ENCODE measurements around the gene EEF1AKMT4. TPM values are rescaled to one million over a fixed set of nuclear protein-coding genes. Genes with fewer than 3 reads are reported as not detected.

The EEF1AKMT4 gene
- total and polyA plus RNA-seq, 2 of the 4 experiments (the other 2 are of a cell fraction): 2.9 to 3.6 TPM

DNA sequence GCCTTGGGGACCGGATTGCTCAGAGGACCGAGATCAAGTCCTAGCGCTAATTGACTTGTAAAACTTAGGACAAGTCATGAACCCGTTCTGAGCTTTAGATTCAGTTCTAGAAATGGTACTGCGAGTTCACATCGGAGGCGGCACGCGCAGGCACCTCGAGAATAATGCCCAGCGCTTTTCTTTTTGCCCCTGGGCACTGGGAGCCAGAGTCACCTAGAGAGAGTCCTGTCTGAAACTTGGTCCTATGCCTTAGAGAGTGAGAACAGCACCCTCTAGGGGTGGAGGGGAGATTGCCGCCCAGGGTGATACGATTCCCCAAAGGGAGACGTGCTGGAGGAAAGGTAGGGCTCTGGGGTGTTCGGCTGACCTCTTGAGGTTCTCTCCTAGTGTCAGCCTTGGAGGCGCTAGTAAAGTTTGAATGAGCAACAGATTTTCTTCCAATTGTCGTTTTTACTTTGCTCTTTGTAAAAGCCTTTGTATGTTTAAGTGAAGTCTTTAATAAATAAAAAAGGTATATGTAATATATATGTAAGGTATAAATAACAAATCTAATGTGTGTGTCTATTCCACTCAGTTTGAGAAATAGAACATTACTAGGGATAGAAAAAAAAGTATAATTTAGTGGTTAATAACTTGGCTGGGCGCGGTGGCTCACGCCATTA is 826 bp downstream of the EEF1AKMT4 start:
- Histone ChIP-seq H3K27me3 (ENCODE audit: control insufficient read depth, insufficient read depth, low read length) (no peaks in the 10 kb centered on the region), H2BK5ac (ENCODE audit: low read depth, low read length, poor library complexity, severe bottlenecking) (no peak overlapping the region), H4K5ac (ENCODE audit: low read depth, low read length) (no peak overlapping the region), H3K18ac (ENCODE audit: low read depth, low read length) (no peak overlapping the region), H2BK15ac (ENCODE audit: low read depth, low read length) (no peak overlapping the region), H3K27ac (ENCODE audit: insufficient read depth, low read length) (no peak overlapping the region; the same call in 1 of the 2 replicates), H2AK5ac (ENCODE audit: low read depth, low read length) (no peak overlapping the region), H2BK120ac (ENCODE audit: low read depth, low read length) (no peak overlapping the region), H3K36me3 (ENCODE audit: control insufficient read depth, insufficient read depth, low read length) (peaks cover 4% of the 10 kb centered on the region; the same call in 1 of the 2 replicates), H3K4me2 (ENCODE audit: low read depth, low read length) (peak overlapping the region; percentile 93), H2AK9ac (replicated peaks; ENCODE audit: low read depth, low read length, poor library complexity) (peak overlapping the region; percentile 38), H3K9ac (ENCODE audit: low read depth, low read length) (peak overlapping the region; percentile 57; the same call in 1 of the 2 replicates), H3K4me1 (ENCODE audit: control insufficient read depth, insufficient read depth, low read length) (no peaks in the 10 kb centered on the region; the same call in 1 of the 2 replicates), H2BK20ac (ENCODE audit: low read depth, low read length) (no peak overlapping the region), H3K79me1 (ENCODE audit: low read depth in 1 of 2, low read length in 2 of 2) (peaks cover 7 to 21% of the 10 kb centered on the region in 2 experiments), H3K23ac (ENCODE audit: low read depth, low read length) (peak overlapping the region; percentile 65; the same call in 1 of the 2 replicates), H3K9me1 (ENCODE audit: insufficient read depth, low read length) (no peaks in the 10 kb centered on the region), H3K14ac (replicated peaks; ENCODE audit: low read depth, low read length) (peak overlapping the region; percentile 15; the same call in 1 of the 2 replicates), H4K91ac (ENCODE audit: insufficient read depth, low read depth, low read length) (no peak overlapping the region), H3K56ac (ENCODE audit: extremely low read depth, insufficient read depth, low read length) (no peak overlapping the region), H4K20me1 (ENCODE audit: insufficient read depth, low read length) (no peaks in the 10 kb centered on the region; the same call in 1 of the 2 replicates), H3K4ac (ENCODE audit: low read depth, low read length) (no peak overlapping the region), H3K9me3 (ENCODE audit: control insufficient read depth, insufficient read depth, low read length) (no peaks in the 10 kb centered on the region), H3K4me3 (ENCODE audit: insufficient read depth, low read depth, low read length) (peak overlapping the region; percentile 97), H4K8ac (ENCODE audit: low read depth in 2 of 2, low read length in 2 of 2) (no peak overlapping the region; a peak in 1 of 4 replicates), H2AFZ (replicated peaks; ENCODE audit: low read length, poor library complexity) (peak overlapping the region; percentile 99)
- POLR2A ChIA-PET (ENCODE audit: unreplicated experiment): no interaction called here
- intact Hi-C loops (cut with micrococcal nuclease) (loop anchor here (5.0 to 10.0 kb wide), 2 partner anchors 103 to 235 kb away; partner anchors contain the start of gene ABCC5), in situ Hi-C loops (cut with MboI; ENCODE audit: low sequenced_read_pairs) (loop anchor here (10.0 to 25.0 kb wide), 2 partner anchors 355 to 788 kb away; no protein-coding TSS in a partner anchor), dilution Hi-C loops (cut with HindIII; ENCODE audit: low sequenced_read_pairs, unreplicated experiment) (no loop called here)
- DNase-seq (peak; percentile 83), ATAC-seq (ENCODE audit: low read depth) (peak; percentile 65)
- BruUV-seq (replicated peaks): no TSS peak
- CTCF ChIA-PET: interaction anchor here (0.7 to 1.2 kb wide), 5 partner anchors 8 to 73 kb away, joined by 3 to 5 read pairs (median 4); no protein-coding TSS in a partner anchor
- WGBS, 2 experiments (ENCODE audit: extremely low coverage in 2 of 2, insufficient read length in 1 of 2): 2% methylated on average over 10 of the region's 20 CpGs; no CpG with 5 or more reads in 1 of the 2 experiments
- no peak for TF ChIP-seq CHD1 (IDR thresholded peaks at IDR 0.05; ENCODE audit: low read depth, low read length)
- TF ChIP-seq, protein P1, sequence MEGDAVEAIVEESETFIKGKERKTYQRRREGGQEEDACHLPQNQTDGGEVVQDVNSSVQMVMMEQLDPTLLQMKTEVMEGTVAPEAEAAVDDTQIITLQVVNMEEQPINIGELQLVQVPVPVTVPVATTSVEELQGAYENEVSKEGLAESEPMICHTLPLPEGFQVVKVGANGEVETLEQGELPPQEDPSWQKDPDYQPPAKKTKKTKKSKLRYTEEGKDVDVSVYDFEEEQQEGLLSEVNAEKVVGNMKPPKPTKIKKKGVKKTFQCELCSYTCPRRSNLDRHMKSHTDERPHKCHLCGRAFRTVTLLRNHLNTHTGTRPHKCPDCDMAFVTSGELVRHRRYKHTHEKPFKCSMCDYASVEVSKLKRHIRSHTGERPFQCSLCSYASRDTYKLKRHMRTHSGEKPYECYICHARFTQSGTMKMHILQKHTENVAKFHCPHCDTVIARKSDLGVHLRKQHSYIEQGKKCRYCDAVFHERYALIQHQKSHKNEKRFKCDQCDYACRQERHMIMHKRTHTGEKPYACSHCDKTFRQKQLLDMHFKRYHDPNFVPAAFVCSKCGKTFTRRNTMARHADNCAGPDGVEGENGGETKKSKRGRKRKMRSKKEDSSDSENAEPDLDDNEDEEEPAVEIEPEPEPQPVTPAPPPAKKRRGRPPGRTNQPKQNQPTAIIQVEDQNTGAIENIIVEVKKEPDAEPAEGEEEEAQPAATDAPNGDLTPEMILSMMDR (conservative IDR thresholded peaks at IDR 0.05; ENCODE audit: low read depth, low read length): peak; percentile 89
- no peak for TF ChIP-seq CEBPB (IDR thresholded peaks at IDR 0.05; ENCODE audit: low read depth, low read length)
- TF ChIP-seq MAFK (IDR thresholded peaks at IDR 0.05; ENCODE audit: low read depth, low read length): no peak
- no peak for TF ChIP-seq USF2 (IDR thresholded peaks at IDR 0.05; ENCODE audit: low read depth, low read length)
- TF ChIP-seq MAZ (IDR thresholded peaks at IDR 0.05; ENCODE audit: borderline replicate concordance, low read depth, low read length): 0 out of 2 replicates have a peak, but pooled peaks have one; percentile 21
- TF ChIP-seq MXI1 (IDR thresholded peaks at IDR 0.05; ENCODE audit: borderline replicate concordance, low read depth, low read length): no peak
- TF ChIP-seq, protein P2, sequence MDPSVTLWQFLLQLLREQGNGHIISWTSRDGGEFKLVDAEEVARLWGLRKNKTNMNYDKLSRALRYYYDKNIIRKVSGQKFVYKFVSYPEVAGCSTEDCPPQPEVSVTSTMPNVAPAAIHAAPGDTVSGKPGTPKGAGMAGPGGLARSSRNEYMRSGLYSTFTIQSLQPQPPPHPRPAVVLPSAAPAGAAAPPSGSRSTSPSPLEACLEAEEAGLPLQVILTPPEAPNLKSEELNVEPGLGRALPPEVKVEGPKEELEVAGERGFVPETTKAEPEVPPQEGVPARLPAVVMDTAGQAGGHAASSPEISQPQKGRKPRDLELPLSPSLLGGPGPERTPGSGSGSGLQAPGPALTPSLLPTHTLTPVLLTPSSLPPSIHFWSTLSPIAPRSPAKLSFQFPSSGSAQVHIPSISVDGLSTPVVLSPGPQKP (IDR thresholded peaks at IDR 0.05; ENCODE audit: borderline replicate concordance, low read depth, low read length): no peak
- TF ChIP-seq POLR2A (IDR thresholded peaks at IDR 0.05; ENCODE audit: low read depth, low read length): no peak
- peak; percentile 74 for TF ChIP-seq RAD21 (IDR thresholded peaks at IDR 0.05; ENCODE audit: low read length)
- peak; percentile 69 for TF ChIP-seq SMC3 (IDR thresholded peaks at IDR 0.05; ENCODE audit: low read depth, low read length)
- TF ChIP-seq RCOR1 (IDR thresholded peaks at IDR 0.05; ENCODE audit: insufficient replicate concordance, low read length): no peak
- no peak for TF ChIP-seq BHLHE40 (IDR thresholded peaks at IDR 0.05; ENCODE audit: low read depth, low read length)
- TF ChIP-seq RFX5 (IDR thresholded peaks at IDR 0.05; ENCODE audit: low read depth, low read length): no peak

Measured in IMR-90 (cell line).